ENCODE results near the gene TMEM50B.
"Not testable (repeated sequence)": the region's sequence is repeated elsewhere in the genome, so short reads cannot be mapped to it uniquely, and the experiment has no call there.

The TMEM50B gene

GRCh38 chr21:33425825-33426224 is 53.9 kb downstream of the TMEM50B start:
- FAIRE-seq = no peak

GRCh38 chr21:33424214-33424613 is 55.6 kb downstream of the TMEM50B start:
- no peak for FAIRE-seq

GRCh38 chr21:33421713-33422393 is 57.9 kb downstream of the TMEM50B start:
- FAIRE-seq = no peak

GRCh38 chr21:33419538-33420123 is 60.1 kb downstream of the TMEM50B start:
- no peak for FAIRE-seq

DNA sequence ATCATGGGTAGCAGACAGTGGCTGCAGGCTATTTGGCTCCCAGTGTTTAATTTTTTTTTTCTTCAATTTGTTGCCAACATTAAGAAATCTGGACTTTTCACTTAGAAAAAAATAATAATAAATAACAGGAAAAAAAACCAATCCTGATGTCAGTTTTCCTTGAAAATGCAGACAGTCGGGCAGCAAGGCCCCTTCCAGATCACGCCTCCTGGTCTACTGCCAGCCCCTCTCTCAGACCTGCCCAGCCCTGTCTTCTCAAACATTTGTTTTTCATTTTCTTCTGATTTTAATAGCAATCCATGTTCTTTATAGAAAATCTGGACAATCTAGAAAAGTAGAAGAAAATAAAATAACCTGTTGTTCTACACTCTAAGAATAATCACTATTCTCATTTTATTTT is 61.1 kb downstream of the TMEM50B start:
- no peak for FAIRE-seq

DNA sequence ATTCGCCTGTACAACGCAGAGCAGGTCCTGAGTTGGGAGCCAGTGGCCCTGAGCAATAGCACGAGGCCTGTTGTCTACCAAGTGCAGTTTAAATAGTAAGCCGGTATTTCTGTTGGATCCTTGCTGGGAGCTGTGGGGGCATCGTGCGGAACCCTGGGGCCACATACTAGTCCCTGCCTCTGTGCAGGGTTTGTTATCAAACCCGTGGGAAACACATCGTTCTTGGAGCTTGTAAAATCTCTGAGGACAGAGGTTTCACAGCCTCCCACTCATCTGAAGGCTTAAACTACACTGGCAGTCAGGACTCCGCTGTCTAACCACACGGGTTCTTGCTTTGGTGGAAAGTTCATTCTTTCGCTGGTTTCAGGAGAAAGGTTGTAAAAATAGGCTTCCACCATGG is 64.8 kb downstream of the TMEM50B start:
- FAIRE-seq = no peak

DNA sequence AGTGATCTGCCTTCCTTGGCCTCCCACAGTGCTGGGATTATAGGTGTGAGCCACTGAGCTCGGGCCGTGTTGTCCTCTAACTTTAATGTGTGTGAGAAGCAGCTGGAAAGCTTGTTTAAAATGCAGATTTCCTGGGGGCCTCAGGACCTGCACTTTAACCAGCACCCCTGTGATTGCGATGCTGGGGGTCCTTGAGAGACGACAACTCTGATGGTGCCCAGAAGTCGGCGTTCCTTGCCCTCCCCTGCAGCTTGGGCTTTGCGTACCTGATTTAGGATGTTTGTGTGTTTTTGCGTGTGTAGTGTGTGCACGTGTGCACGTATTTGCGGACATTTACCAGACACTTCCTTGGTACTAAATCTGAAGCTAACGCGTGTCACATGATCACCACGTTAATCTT is 65.7 kb downstream of the TMEM50B start:
- FAIRE-seq = no peak

DNA sequence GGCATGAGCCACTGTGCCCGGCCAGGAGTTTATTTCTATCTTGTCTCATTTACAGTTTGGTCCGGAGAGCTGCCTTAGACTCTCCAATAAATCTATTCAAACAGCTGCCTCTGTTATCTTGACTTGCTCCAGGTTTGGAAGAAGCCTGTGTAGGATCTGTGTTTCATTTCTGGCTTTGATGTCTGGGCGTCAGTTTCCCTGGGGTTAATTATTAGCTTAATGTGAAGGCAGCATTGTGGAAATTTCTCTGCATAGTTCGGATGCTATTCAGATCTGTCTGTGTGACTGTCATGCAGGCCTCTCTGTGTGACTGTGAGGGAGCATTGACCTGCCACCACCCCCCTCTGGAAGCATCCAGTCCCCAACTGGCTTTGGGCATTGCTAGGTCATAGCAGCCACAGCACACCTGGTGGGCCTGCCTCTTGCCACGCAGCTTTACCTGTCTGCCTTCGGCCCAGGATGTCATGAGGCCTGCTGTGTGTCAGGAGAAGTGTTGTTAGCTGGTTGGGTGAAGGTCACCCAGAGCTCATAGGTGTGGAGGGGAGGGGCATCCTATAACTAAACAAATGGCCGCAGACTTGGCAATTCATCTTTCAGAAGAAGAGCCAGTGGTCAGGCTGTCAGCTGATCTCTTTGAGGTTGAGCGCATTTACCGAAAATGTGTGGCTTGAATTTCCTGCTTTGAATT is 66.8 kb downstream of the TMEM50B start:
- no peak for FAIRE-seq

DNA sequence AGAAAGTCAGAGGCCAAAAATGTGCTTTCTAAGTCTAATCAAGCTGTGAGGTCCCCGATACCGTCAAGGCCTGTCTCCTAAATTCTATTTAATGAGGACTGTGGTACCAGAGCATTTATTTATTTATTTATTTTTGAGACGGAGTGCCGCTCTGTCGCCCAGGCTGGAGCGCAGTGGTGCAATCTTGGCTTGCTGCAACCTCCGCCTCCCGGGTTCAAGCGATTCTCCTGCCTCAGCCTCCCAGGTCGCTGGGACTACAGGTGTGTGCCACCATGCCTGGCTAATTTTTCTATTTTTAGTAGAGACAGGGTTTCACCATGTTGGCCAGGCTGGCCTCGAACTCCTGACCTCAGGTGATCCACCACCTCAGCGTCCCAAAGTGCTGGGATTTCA is 67.3 kb downstream of the TMEM50B start:
- FAIRE-seq = not testable (repeated sequence)

DNA sequence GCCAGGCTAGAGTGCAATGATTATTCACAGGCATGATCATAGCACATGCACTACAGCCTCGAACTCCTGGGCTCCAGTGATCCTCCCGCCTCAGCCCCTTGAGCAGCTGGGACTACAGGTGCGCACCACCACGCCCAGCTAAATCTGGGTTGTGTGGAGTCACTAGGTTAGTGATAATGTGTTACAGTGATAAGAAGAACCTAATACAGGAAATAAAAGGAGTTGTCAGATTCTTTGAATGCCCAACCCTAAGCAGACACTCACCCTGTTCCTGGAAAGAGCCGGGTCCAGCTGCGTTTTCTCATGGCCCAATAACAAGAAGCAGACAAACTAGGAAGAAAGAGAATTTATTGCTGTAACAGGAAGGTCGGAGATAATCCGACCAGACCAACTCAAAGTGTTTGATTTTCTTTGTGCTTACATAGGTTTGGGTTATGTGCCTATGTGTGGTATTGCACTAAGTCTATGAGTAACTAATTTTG is 67.8 kb downstream of the TMEM50B start:
- no peak for FAIRE-seq

- no peak for FAIRE-seq
Measured at GRCh38 chr21:33406493-33406892, 73.3 kb downstream of the TMEM50B start.

- FAIRE-seq = no peak
Measured at GRCh38 chr21:33403786-33404585, 75.8 kb downstream of the TMEM50B start.

GRCh38 chr21:33403128-33403785 is 76.5 kb downstream of the TMEM50B start, which contains the start of gene IFNGR2:
Gene IFNGR2 (plus strand): TSS chr21:33403413. CDS start chr21:33403544, 131 bp downstream.
- FAIRE-seq = no peak

- no peak for FAIRE-seq
Measured at GRCh38 chr21:33402001-33402979, 77.5 kb downstream of the TMEM50B start.

DNA sequence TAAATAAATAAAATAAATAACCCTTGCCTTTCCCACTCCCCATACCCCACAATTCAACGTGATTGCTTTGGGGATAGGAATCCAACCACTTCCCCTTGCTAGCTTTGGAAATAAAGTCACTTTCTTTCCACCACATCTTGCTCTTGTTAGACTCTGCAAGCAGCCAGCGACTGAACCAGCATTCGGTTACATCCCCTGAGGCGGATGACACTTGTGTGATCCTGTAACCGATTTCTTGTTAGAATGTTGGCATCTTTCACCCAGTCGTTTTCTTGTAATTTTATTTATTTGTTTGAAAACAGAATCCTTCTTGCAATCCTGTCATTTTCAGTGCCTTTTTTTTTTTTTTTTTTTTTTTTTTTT is 78.2 kb downstream of the TMEM50B start:
- FAIRE-seq = no peak

All from colon (tissue), 2 donors.